T-cell (primary cell): ENCODE data around the gene KAT2A. TPM values are rescaled to one million over a fixed set of nuclear protein-coding genes. Genes with fewer than 3 reads are reported as not detected.

Experiments
- ATAC-seq, 4 experiments: fragments of 200-7000 bp in 3 of 4; fragments of 150-1000 bp in 1 of 4; cut with Tn5 transposase; replicated peaks in 1 of 4; 1 replicate in 3 of 4; 2 replicates in 1 of 4; pipeline ENCODE4 v1.10.0; 2021; ENCODE audit warnings: moderate library complexity in 3 of 4, mild to moderate bottlenecking in 2 of 4, moderate number of reproducible peaks in 1 of 4
- CTCF ChIA-PET, 2 donors: fragments of 300-600 bp; sonication (Branson Sonifier 250); formaldehyde crosslinking; loops; one replicate each; lab custom pipeline; 2022; ENCODE audit warnings: antibody characterized with exemption in 2 of 2; lab: Charles Lee
- POLR2A ChIA-PET, 2 donors: fragments of 300-600 bp; sonication (Branson Sonifier 250); formaldehyde crosslinking; loops; one replicate each; lab custom pipeline; 2022; ENCODE audit warnings: antibody characterized with exemption in 2 of 2; lab: Charles Lee
- DNase-seq, 35 experiments: peaks; one replicate each; pipeline versions ENCODE4 v3.0.0 to v3.0.0-alpha.2; 2013 to 2023
- H3K27ac ChIP-seq: one replicate; pipeline ENCODE4 v1.5.1; 2013; ENCODE audit warnings: low read length
- H3K27me3 ChIP-seq, 2 experiments: replicated peaks in 1 of 2; 1 replicate in 1 of 2; 2 replicates in 1 of 2; pipeline versions ENCODE4 v1.6.1 to v1.7.0; 2013; ENCODE audit warnings: low read length in 1 of 2, mixed read lengths in 1 of 2; ENCODE audit not compliant: control insufficient read depth in 2 of 2, insufficient read depth in 2 of 2; ENCODE audit errors: extremely low read depth in 1 of 2
- H3K36me3 ChIP-seq, 2 donors: 1 replicate in 1 of 2; 2 replicates in 1 of 2; pipeline versions ENCODE4 v1.6.1 to v1.7.0; 2013; ENCODE audit warnings: low read length in 1 of 2; ENCODE audit not compliant: control insufficient read depth in 2 of 2, insufficient read depth in 1 of 2; ENCODE audit errors: extremely low read depth in 1 of 2
- H3K4me1 ChIP-seq, 2 experiments: 1 replicate in 1 of 2; 2 replicates in 1 of 2; pipeline versions ENCODE4 v1.6.1 to v1.7.0; 2013; ENCODE audit warnings: low read length in 2 of 2, mixed read lengths in 1 of 2; ENCODE audit not compliant: insufficient read depth in 2 of 2, control insufficient read depth in 1 of 2; ENCODE audit errors: extremely low read depth in 1 of 2
- H3K4me3 ChIP-seq, 2 donors: 1 replicate in 1 of 2; 2 replicates in 1 of 2; pipeline versions ENCODE4 v1.5.1 to v1.7.0; 2013; ENCODE audit warnings: mild to moderate bottlenecking in 2 of 2, low read length in 1 of 2, moderate library complexity in 1 of 2; ENCODE audit not compliant: control insufficient read depth in 1 of 2; ENCODE audit errors: extremely low read depth in 1 of 2
- H3K9me3 ChIP-seq: 2 replicates; pipeline ENCODE4 v1.7.0; 2013
- H3K27ac Mint-ChIP-seq, 2 donors: one replicate each; pipeline ENCODE4 v1.8.0; 2020 to 2021; ENCODE audit warnings: mild to moderate bottlenecking in 2 of 2, mixed read lengths in 2 of 2
- H3K27me3 Mint-ChIP-seq, 2 donors: one replicate each; pipeline ENCODE4 v1.8.0; 2021 to 2022; ENCODE audit warnings: mixed read lengths in 2 of 2
- H3K36me3 Mint-ChIP-seq: one replicate; pipeline ENCODE4 v1.8.0; 2021; ENCODE audit warnings: mixed read lengths
- H3K4me1 Mint-ChIP-seq, 3 donors: one replicate each; pipeline ENCODE4 v1.8.0; 2020 to 2022; ENCODE audit warnings: mixed read lengths in 3 of 3, mild to moderate bottlenecking in 1 of 3
- H3K4me3 Mint-ChIP-seq, 3 donors: one replicate each; pipeline ENCODE4 v1.8.0; 2020 to 2022; ENCODE audit warnings: mild to moderate bottlenecking in 3 of 3, mixed read lengths in 3 of 3, moderate library complexity in 3 of 3
- H3K9me3 Mint-ChIP-seq, 3 donors: one replicate each; pipeline ENCODE4 v1.8.0; 2020 to 2022; ENCODE audit warnings: mixed read lengths in 3 of 3
- WGBS: methylation state at CpG from one replicate; pipeline ENCODE4 v1.1.5; 2013; ENCODE audit warnings: missing lambda C conversion rate; ENCODE audit not compliant: insufficient coverage; 5-methylcytosine and 5-hydroxymethylcytosine counted together
- total RNA-seq, 35 experiments: library from RNA in 6 of 35; stranded (reverse) in 6 of 35; fragments of 120-200 nt in 1 of 35; gene quantifications; one replicate each; pipeline versions ENCODE4 v1.2.1 to v1.2.4 and lab custom pipeline; 2013 to 2026

The KAT2A gene
- total RNA-seq = 10 to 100 TPM; 41.1 to 75.5 (median 61.1) TPM
- 20.7 TPM for total RNA-seq (2013)
- total RNA-seq (lab: John Stamatoyannopoulos, UW) = 20.3 to 82.4 (median 43.1) reads per million in 29 experiments

- Histone ChIP-seq H3K9me3 (no peaks in the 10 kb centered on the region), H3K4me1 (peaks cover 5 to 28% of the 10 kb centered on the region in 2 experiments), H3K27ac (no peak within 1 kb of the TSS), H3K4me3 (peak within 1 kb of the TSS; percentile 42 to 51), H3K36me3 (peaks cover 16 to 32% of the 10 kb centered on the region in 2 donors), H3K27me3 (no peaks in the 10 kb centered on the region)
- peaks cover 28% of the 10 kb centered on the region for H3K36me3 Mint-ChIP-seq
- no peaks in the 10 kb centered on the region for H3K9me3 Mint-ChIP-seq
- ChIA-PET CTCF (interaction anchor here (0.6 to 1.6 kb wide), 8 partner anchors 55 to 234 kb away, joined by 3 to 8 read pairs (median 4); partner anchors contain the start of genes NKIRAS2 (in 2 of the 2), CNP (in 1 of the 2) and KCNH4 (in 1 of the 2)), POLR2A (interaction anchor here in 1 of 2 donors (0.7 kb wide), 1 partner anchor 15 kb away, joined by 6 read pairs; no protein-coding TSS in a partner anchor)
- peak within 1 kb of the TSS; percentile 59 to 72 for H3K27ac Mint-ChIP-seq
- WGBS = 0% methylated on average over 20 of the region's 57 CpGs
- H3K4me3 Mint-ChIP-seq = peak within 1 kb of the TSS; percentile 66 to 74 (median 71)
- H3K4me1 Mint-ChIP-seq = peaks cover 28 to 32% (median 28%) of the 10 kb centered on the region in 3 donors
- H3K27me3 Mint-ChIP-seq = no peaks in the 10 kb centered on the region
- DNase-seq (peak; percentile 29 to 88 (median 69)), ATAC-seq (peak; percentile 92 to 94 (median 94))
Observed at GRCh38 chr17:42120770-42121769, at the start of gene KAT2A. KAT2A (minus strand) TSS chr17:42121367; CDS start chr17:42121304, 63 bp downstream.

GRCh38 chr17:42169351-42169750 lies 48.2 kb upstream of the KAT2A start:
- DNase-seq (no peak), ATAC-seq (no peak)
- Histone ChIP-seq H3K27me3 (peaks cover 0 to 3% of the 10 kb centered on the region in 2 experiments), H3K4me3 (no peak overlapping the region), H3K4me1 (no peaks in the 10 kb centered on the region), H3K9me3 (no peaks in the 10 kb centered on the region), H3K36me3 (no peaks in the 10 kb centered on the region), H3K27ac (no peak overlapping the region)
- Mint-ChIP-seq H3K27me3 (no peaks in the 10 kb centered on the region), H3K4me1 (peaks cover 0 to 12% (median 0%) of the 10 kb centered on the region in 3 donors), H3K36me3 (no peaks in the 10 kb centered on the region), H3K27ac (no peak overlapping the region), H3K9me3 (no peaks in the 10 kb centered on the region), H3K4me3 (no peak overlapping the region)
- 96% methylated on average over 24 of the region's 29 CpGs for WGBS
- ChIA-PET POLR2A (no interaction called here), CTCF (no interaction called here)

DNA sequence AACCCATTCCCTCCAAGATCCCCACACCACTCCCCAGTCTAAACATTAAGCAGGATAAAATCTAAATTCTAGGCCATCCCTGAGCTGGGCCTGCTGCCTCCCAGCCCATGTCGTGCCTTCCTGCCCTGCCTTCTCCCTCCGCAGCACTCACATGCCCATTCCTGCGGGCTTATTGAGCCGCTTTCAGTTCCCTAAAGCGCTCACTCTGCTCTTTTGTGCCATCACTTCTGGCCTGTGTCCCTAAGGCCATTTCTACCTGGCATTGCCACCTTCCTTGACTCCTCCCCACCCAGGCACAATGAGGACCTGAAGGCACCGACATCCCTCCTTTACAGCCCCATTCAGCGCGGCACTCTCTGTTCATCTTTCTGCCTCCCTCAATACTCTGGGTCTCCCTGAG lies 46.6 kb upstream of the KAT2A start:
- DNase-seq (no peak), ATAC-seq (no peak)
- Histone ChIP-seq H3K27me3 (peaks cover 0 to 3% of the 10 kb centered on the region in 2 experiments), H3K4me3 (no peak overlapping the region), H3K27ac (no peak overlapping the region), H3K36me3 (no peaks in the 10 kb centered on the region), H3K4me1 (no peaks in the 10 kb centered on the region), H3K9me3 (no peaks in the 10 kb centered on the region)
- Mint-ChIP-seq H3K4me1 (peaks cover 0 to 17% (median 0%) of the 10 kb centered on the region in 3 donors), H3K27me3 (no peaks in the 10 kb centered on the region), H3K36me3 (no peaks in the 10 kb centered on the region), H3K4me3 (no peak overlapping the region), H3K27ac (no peak overlapping the region), H3K9me3 (no peaks in the 10 kb centered on the region)
- WGBS = 94% methylated on average over 7 of the region's 8 CpGs
- POLR2A ChIA-PET = no interaction called here
- CTCF ChIA-PET = no interaction called here

DNA sequence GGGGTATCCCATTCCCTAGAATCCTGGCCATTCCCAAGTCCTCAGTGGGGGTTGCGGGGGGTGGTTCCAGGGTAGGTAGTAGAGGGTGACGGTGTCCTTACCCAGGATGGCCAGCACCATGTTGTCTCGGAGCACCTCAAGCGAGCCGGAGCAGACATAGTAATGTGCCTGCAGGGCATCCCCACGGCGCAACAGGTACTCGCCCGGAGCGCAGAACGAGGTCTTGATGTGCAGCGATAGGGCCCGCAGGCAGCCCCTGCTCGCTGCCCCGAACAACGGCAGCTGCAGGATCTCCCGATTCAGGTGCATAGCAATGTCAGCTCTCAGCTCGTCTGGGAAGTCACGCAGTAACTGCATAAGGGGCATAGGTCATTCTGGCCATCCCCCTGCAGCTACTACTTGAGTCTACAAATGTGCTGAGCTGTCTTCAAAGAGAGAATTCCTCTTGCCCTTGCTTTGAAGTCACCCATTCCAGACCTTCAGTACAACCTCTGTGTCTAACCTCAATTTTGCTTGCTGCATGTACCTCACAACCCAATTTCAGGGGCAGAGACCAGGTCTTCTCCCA lies 45.1 kb upstream of the KAT2A start:
- Mint-ChIP-seq H3K4me1 (peaks cover 0 to 13% (median 0%) of the 10 kb centered on the region in 3 donors), H3K27ac (no peak overlapping the region), H3K27me3 (no peaks in the 10 kb centered on the region), H3K36me3 (no peaks in the 10 kb centered on the region), H3K9me3 (no peaks in the 10 kb centered on the region), H3K4me3 (no peak overlapping the region)
- 94% methylated on average over 17 of the region's 19 CpGs for WGBS
- POLR2A ChIA-PET = no interaction called here
- H3K9me3 ChIP-seq = no peaks in the 10 kb centered on the region
- ATAC-seq (no peak), DNase-seq (no peak)
- no peaks in the 10 kb centered on the region for H3K36me3 ChIP-seq
- H3K4me3 ChIP-seq = no peak overlapping the region
- H3K4me1 ChIP-seq = no peaks in the 10 kb centered on the region
- H3K27ac ChIP-seq = no peak overlapping the region
- H3K27me3 ChIP-seq = peaks cover 0 to 3% of the 10 kb centered on the region in 2 experiments
- CTCF ChIA-PET = no interaction called here

GRCh38 chr17:42165751-42166150 lies 44.6 kb upstream of the KAT2A start:
- 98% methylated on average over 6 of the region's 6 CpGs for WGBS
- Mint-ChIP-seq H3K4me3 (no peak overlapping the region), H3K36me3 (no peaks in the 10 kb centered on the region), H3K27ac (no peak overlapping the region), H3K27me3 (no peaks in the 10 kb centered on the region), H3K4me1 (peaks cover 0 to 9% (median 0%) of the 10 kb centered on the region in 3 donors), H3K9me3 (no peaks in the 10 kb centered on the region)
- ChIA-PET CTCF (no interaction called here), POLR2A (no interaction called here)
- ATAC-seq (no peak), DNase-seq (no peak)
- Histone ChIP-seq H3K4me3 (no peak overlapping the region), H3K4me1 (no peaks in the 10 kb centered on the region), H3K27me3 (peaks cover 0 to 3% of the 10 kb centered on the region in 2 experiments), H3K9me3 (no peaks in the 10 kb centered on the region), H3K27ac (no peak overlapping the region), H3K36me3 (no peaks in the 10 kb centered on the region)

DNA sequence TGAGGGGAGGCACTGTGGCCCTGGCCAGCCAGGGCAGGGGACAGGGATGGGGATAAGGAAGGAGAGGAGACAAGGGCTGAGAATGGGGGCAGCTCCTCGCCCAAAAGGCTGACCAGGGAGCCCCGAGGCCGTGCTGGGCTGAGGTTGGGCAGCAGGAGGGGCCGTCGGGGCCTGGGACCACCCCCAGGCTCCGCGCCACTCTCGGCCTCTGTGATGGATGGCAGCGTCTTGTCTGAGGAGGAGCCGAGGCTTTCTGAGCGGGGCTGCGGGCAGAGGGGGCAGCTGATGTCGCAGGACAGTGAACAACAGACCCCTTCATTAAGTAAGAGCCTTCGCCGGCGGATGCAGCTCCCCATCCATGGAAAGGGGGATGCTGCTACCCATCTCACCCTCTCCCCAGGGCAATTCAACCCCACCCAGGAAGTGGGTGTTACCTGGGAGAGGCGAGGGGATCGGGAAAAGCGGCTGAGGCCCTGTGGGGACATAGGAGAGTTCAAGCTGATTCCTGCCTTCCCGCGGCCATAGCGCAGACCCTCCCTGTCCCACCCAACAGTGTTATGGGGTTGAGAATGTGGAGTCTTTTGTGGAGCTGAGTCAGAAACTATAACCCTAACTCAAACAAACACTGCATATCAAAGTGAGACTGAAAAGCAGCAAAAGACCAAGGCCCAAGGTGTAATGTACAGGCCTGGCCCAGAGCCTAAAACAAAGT lies 42.7 kb upstream of the KAT2A start:
- POLR2A ChIA-PET = no interaction called here
- H3K36me3 Mint-ChIP-seq = no peaks in the 10 kb centered on the region
- H3K27ac Mint-ChIP-seq = no peak overlapping the region
- Histone ChIP-seq H3K4me3 (no peak overlapping the region), H3K36me3 (no peaks in the 10 kb centered on the region), H3K27ac (no peak overlapping the region), H3K9me3 (no peaks in the 10 kb centered on the region), H3K27me3 (no peaks in the 10 kb centered on the region), H3K4me1 (no peaks in the 10 kb centered on the region)
- no peaks in the 10 kb centered on the region for H3K9me3 Mint-ChIP-seq
- ATAC-seq (no peak), DNase-seq (no peak)
- H3K27me3 Mint-ChIP-seq = no peaks in the 10 kb centered on the region
- H3K4me3 Mint-ChIP-seq = no peak overlapping the region
- CTCF ChIA-PET = interaction anchor here in 1 of 2 donors (0.7 kb wide), 1 partner anchor 15 kb away, joined by 3 read pairs; no protein-coding TSS in a partner anchor
- 63% methylated on average over 7 of the region's 22 CpGs for WGBS
- peaks cover 0 to 5% (median 0%) of the 10 kb centered on the region in 3 donors for H3K4me1 Mint-ChIP-seq
